ENCODE data around the gene DUS3L.

- no peak for TF ChIP-seq POLR2A (IDR thresholded peaks at IDR 0.05)
- TF ChIP-seq, protein P1, sequence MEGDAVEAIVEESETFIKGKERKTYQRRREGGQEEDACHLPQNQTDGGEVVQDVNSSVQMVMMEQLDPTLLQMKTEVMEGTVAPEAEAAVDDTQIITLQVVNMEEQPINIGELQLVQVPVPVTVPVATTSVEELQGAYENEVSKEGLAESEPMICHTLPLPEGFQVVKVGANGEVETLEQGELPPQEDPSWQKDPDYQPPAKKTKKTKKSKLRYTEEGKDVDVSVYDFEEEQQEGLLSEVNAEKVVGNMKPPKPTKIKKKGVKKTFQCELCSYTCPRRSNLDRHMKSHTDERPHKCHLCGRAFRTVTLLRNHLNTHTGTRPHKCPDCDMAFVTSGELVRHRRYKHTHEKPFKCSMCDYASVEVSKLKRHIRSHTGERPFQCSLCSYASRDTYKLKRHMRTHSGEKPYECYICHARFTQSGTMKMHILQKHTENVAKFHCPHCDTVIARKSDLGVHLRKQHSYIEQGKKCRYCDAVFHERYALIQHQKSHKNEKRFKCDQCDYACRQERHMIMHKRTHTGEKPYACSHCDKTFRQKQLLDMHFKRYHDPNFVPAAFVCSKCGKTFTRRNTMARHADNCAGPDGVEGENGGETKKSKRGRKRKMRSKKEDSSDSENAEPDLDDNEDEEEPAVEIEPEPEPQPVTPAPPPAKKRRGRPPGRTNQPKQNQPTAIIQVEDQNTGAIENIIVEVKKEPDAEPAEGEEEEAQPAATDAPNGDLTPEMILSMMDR (IDR thresholded peaks at IDR 0.05): no peak
Observed at GRCh38 chr19:5801796-5802619, 11.0 kb upstream of the DUS3L start.
